ENCODE data around the gene ODAD2. TPM values are rescaled to one million over a fixed set of nuclear protein-coding genes. Genes with fewer than 3 reads are reported as not detected.

The ODAD2 gene
- total RNA-seq, 4 donors from 2014 or later: not detected

- H3K27ac ChIP-seq: no peak overlapping the region
- H3K36me3 ChIP-seq: no peaks in the 10 kb centered on the region
- no peak for TF ChIP-seq POLR2A (IDR thresholded peaks at IDR 0.05)
- TF ChIP-seq, protein P1, sequence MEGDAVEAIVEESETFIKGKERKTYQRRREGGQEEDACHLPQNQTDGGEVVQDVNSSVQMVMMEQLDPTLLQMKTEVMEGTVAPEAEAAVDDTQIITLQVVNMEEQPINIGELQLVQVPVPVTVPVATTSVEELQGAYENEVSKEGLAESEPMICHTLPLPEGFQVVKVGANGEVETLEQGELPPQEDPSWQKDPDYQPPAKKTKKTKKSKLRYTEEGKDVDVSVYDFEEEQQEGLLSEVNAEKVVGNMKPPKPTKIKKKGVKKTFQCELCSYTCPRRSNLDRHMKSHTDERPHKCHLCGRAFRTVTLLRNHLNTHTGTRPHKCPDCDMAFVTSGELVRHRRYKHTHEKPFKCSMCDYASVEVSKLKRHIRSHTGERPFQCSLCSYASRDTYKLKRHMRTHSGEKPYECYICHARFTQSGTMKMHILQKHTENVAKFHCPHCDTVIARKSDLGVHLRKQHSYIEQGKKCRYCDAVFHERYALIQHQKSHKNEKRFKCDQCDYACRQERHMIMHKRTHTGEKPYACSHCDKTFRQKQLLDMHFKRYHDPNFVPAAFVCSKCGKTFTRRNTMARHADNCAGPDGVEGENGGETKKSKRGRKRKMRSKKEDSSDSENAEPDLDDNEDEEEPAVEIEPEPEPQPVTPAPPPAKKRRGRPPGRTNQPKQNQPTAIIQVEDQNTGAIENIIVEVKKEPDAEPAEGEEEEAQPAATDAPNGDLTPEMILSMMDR (IDR thresholded peaks at IDR 0.05 in 4 of 5, conservative IDR thresholded peaks at IDR 0.05 in 1 of 5): no peak
- in situ Hi-C loops (cut with MboI; ENCODE audit: low sequenced_read_pairs in 4 of 4) (no loop called here), intact Hi-C loops (cut with DNase I; ENCODE audit: low total_unique reads) (no loop called here)
- ATAC-seq (no peak), DNase-seq (no peak)
- no peaks in the 10 kb centered on the region for H3K9me3 ChIP-seq
- H3K4me1 ChIP-seq: no peaks in the 10 kb centered on the region
- no peak overlapping the region for H3K4me3 ChIP-seq
- H3K27me3 ChIP-seq: no peaks in the 10 kb centered on the region
Measured at GRCh38 chr10:27890971-27891370, 107.9 kb downstream of the ODAD2 start.

DNA sequence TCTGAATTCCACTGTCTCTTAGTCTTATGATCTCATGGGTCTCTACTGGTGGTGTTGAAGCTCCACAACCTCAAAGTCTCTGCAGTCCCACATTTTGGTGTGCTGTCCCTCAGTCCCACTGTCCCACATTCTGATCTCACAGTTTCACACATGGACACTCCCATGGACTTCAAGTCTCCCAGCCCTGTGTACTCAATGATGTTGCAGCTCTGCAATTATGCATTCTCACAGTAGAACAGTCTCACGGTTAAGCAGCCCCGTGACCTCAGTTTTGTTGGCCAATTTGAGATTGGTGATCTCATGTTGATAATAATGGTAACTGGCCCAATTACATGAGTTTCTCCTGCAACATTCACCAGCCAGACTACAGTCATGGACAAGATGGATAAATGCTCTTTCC lies 109.4 kb downstream of the ODAD2 start:
- Histone ChIP-seq H3K9me3 (no peaks in the 10 kb centered on the region), H3K27me3 (no peaks in the 10 kb centered on the region), H3K27ac (no peak overlapping the region), H3K36me3 (no peaks in the 10 kb centered on the region), H3K4me3 (no peak overlapping the region), H3K4me1 (no peaks in the 10 kb centered on the region)
- intact Hi-C loops (cut with DNase I; ENCODE audit: low total_unique reads) (no loop called here), in situ Hi-C loops (cut with MboI; ENCODE audit: low sequenced_read_pairs in 4 of 4) (no loop called here)
- no peak for ATAC-seq
- TF ChIP-seq, protein P1 (IDR thresholded peaks at IDR 0.05 in 4 of 5, conservative IDR thresholded peaks at IDR 0.05 in 1 of 5): no peak
- DNase-seq: no peak

GRCh38 chr10:27884185-27884641 lies 114.7 kb downstream of the ODAD2 start:
- intact Hi-C loops (cut with DNase I; ENCODE audit: low total_unique reads): no loop called here
- DNase-seq (no peak), ATAC-seq (no peak)
- no peak overlapping the region for H3K4me3 ChIP-seq
- no peaks in the 10 kb centered on the region for H3K4me1 ChIP-seq
- in situ Hi-C loops (cut with MboI; ENCODE audit: low sequenced_read_pairs in 4 of 4): no loop called here
- H3K36me3 ChIP-seq: no peaks in the 10 kb centered on the region
- H3K27me3 ChIP-seq: no peaks in the 10 kb centered on the region
- H3K9me3 ChIP-seq: no peaks in the 10 kb centered on the region
- no peak overlapping the region for H3K27ac ChIP-seq
- TF ChIP-seq, protein P1 (IDR thresholded peaks at IDR 0.05 in 4 of 5, conservative IDR thresholded peaks at IDR 0.05 in 1 of 5): no peak
- TF ChIP-seq POLR2A (IDR thresholded peaks at IDR 0.05): no peak

DNA sequence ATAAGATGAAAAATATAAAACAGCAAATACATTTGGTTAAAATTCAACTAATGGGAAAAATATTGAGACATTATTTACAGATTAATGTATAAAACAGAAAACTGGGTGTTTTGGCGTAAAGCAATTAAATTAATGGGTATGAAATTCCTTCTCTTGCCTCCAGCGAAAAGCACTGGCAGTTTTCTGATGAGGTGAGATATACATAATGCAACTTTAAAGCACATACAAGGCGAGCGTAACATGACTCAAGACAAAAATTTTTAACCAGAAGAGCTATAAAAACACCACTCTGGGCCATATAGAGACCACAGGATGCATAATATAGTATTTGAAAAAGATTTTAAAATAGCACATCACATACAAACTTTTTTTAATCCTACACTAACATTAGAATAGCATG lies 120.6 kb downstream of the ODAD2 start:
- no peak for ATAC-seq
- H3K4me1 ChIP-seq: no peaks in the 10 kb centered on the region
- in situ Hi-C loops (cut with MboI; ENCODE audit: low sequenced_read_pairs in 4 of 4) (no loop called here), intact Hi-C loops (cut with DNase I; ENCODE audit: low total_unique reads) (no loop called here)
- no peak overlapping the region for H3K27ac ChIP-seq
- H3K27me3 ChIP-seq: no peaks in the 10 kb centered on the region
- TF ChIP-seq, protein P1 (IDR thresholded peaks at IDR 0.05 in 4 of 5, conservative IDR thresholded peaks at IDR 0.05 in 1 of 5): no peak
- no peak overlapping the region for H3K4me3 ChIP-seq
- no peak for DNase-seq
- H3K36me3 ChIP-seq: no peaks in the 10 kb centered on the region
- H3K9me3 ChIP-seq: no peaks in the 10 kb centered on the region

GRCh38 chr10:27865221-27865635 lies 133.7 kb downstream of the ODAD2 start:
- TF ChIP-seq, protein P1 (IDR thresholded peaks at IDR 0.05 in 4 of 5, conservative IDR thresholded peaks at IDR 0.05 in 1 of 5): no peak
- TF ChIP-seq POLR2A (IDR thresholded peaks at IDR 0.05): no peak
- no peak overlapping the region for H3K4me3 ChIP-seq
- H3K9me3 ChIP-seq: no peaks in the 10 kb centered on the region
- ATAC-seq (no peak), DNase-seq (no peak)
- H3K27me3 ChIP-seq: no peaks in the 10 kb centered on the region
- in situ Hi-C loops (cut with MboI; ENCODE audit: low sequenced_read_pairs in 4 of 4): no loop called here
- no peak overlapping the region for H3K27ac ChIP-seq
- no peaks in the 10 kb centered on the region for H3K4me1 ChIP-seq
- no peaks in the 10 kb centered on the region for H3K36me3 ChIP-seq
- intact Hi-C loops (cut with DNase I; ENCODE audit: low total_unique reads): no loop called here

All from gastrocnemius medialis (tissue), 4 donors.